Hematopoietic multipotent progenitor cell treated with erythropoietin and hydrocortisone succinate and interleukin-3 and kit ligand, for 15 days (in vitro differentiated cells): ENCODE data around the gene RAP1GAP2.
"Not testable (repeated sequence)": the region's sequence is repeated elsewhere in the genome, so short reads cannot be mapped to it uniquely, and the experiment has no call there.

Experiments used
- DNase-seq: peaks from one replicate; pipeline ENCODE4 v3.0.0-alpha.2; 2015; ENCODE audit warnings: low spot score

The RAP1GAP2 gene

DNA sequence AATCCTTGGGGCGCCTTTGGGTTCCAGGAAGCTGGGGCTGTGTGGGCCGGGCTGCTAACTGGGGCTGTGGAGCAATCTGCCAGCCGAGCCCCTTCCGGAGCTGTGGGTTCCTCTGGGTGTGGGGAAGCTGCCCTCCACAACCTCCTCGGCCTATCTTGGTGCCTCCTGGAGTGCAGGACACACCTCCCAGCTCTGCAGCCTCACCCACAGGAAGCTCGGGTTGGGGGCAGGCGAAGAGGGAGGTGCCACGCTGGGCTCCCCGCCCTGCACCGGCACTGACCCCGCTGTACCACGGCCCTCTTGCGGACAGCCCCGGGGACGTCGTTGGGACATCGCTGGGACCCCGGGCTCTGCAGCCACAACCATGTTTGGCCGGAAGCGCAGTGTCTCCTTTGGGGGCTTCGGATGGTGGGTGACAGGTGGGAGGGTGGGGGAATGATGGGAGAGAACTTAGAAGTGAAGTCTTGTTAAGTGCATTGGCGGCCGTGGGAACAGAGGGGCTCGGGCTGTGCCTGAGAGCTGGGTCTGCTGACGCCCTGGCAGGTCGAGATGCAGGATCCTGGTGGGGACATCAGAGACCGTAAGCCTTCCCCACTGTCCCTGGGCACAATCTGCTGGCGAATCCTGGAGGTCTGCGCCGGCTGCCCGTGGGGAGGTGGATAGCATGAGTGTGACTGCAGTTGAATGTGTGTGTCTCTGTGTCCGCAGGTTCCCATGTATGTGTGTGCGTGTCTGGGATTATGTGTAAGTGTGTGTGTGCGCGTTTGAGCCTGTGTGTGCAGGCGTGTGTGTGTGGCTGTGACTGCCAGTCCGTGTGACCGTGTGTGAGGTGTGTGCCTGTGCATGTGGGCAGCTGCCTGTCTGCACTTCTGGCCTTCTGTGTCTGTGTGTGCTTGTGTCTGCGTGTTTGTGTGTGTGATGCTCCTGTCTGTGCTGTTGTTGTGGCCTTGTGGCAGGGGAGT lies at the start of gene RAP1GAP2:
RAP1GAP2 (plus strand) TSS at position 275 of the 962 bp plus-strand sequence; CDS start at position 365, 90 bp downstream.
- DNase-seq = no peak

- DNase-seq = no peak
These were observed 47.0 kb upstream of the RAP1GAP2 start, which contains the start of gene CCDC92B for GRCh38 chr17:2749058-2749783. CCDC92B (minus strand) TSS chr17:2749652; CDS start chr17:2735145, 14,507 bp downstream.

GRCh38 chr17:2749784-2750181 lies 46.5 kb upstream of the RAP1GAP2 start:
- DNase-seq = peak; percentile 56

DNA sequence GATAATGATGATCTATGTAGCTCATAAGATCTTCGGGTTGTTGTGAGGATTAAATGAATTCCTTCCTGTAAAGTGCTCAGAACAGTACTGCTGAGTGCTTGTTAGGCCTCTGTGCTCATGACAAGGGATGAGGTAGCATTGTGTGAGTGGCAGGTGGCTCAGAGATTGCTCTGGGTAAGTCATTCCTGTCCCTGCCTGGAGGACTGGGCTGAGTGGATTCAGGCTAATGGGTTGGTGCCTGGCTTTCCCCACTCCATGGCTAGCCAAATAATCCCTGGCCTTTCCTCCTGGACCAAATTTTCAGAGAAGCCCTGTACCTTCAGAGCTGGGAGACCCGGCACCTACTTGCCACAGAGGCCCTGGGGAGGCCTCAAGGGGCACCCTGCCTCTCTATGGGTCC lies 45.5 kb upstream of the RAP1GAP2 start:
- DNase-seq = no peak

GRCh38 chr17:2751491-2751890 lies 44.7 kb upstream of the RAP1GAP2 start:
- no peak for DNase-seq

- DNase-seq = no peak
These were observed 40.1 kb upstream of the RAP1GAP2 start for GRCh38 chr17:2755891-2756724.

DNA sequence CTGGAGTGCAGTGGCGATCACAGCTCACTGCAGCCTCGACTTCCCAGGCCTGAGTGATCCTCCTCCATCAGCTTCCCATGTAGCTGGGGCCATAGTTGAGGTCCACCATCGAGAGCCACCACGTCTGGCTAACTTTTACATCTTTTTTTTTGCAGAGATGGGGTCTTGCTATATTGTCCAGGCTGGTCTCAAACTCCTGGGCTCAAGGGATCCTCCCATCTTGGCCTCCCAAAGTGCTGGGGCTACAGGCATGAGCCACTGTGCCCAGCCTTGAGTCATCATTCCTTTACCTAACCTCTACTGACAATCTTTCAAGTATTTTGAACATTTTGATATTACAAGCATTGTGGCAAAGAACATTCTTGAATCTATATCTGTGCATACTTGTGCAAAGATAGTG lies 37.4 kb upstream of the RAP1GAP2 start:
- no peak for DNase-seq

DNA sequence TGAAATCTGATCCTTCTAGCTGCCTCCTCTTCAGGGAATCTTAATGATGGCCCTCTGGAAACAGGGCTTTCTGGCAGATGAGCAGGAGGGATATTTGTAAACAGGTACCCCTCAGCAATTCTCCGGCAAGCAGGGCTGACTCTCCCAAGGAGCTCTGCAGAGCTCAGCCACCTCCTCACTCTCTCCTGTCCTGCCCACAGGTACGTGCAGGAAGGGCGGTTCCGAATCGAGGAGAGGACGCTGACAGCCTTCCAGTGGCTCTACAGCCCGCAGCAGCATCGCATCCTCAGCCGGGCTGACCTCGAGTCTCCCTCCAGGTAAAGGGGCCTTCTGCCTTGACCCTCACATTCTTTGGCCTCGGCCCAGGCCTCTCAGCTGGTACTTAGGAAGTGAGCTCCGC lies 26.1 kb upstream of the RAP1GAP2 start:
- DNase-seq = no peak

DNA sequence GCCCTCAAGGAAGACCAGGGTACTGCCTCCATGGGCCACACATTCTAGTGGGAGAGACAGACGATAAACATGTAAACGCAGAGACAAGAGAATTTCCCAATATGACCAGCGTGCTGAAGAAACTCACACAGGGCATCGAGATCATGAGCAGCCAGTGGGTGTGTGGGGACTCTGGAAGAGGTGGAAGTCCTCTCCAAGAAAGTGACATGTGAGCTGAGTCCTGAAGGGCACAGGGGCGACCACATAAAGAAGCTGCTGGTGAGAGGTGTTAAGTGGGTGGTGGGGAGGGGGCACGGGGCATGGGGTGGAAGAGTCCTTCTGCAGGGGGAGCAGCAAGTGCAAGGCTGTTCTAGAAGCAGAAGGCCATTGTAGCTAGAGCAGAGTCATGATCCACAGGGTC lies 21.0 kb upstream of the RAP1GAP2 start:
- DNase-seq = no peak

DNA sequence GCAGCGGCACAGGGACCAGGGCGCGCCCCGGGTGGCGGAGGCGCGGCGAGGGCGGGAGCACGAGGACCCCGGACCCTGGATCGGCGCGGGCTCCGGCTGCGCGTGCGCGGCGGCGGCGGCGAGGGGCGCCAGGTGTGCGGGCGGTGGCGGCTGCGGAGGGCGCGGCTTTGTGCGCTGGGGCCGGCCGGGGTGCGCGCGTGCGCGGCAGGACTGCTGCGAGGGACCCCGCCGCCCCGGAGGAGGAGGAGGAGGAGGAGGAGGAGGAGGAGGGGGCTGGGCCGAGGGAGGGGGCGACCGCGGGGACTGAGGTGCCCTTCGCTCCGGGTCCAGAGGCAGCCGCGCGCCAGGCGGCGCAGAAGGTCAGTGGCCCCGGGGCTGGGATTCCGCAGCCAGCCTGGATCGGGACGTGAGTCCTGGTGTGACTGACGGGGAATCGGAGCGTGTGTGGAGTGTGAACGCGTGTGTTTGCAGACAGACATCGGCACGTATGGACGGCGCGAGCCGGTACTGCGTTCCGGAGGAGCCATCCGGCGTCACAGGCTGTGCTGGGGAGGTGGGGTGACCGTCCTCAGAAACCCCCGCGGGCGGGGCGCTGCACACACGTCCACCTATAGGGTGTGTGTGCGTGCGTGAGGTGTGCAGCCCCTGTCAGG lies 19.5 kb upstream of the RAP1GAP2 start:
- no peak for DNase-seq

DNA sequence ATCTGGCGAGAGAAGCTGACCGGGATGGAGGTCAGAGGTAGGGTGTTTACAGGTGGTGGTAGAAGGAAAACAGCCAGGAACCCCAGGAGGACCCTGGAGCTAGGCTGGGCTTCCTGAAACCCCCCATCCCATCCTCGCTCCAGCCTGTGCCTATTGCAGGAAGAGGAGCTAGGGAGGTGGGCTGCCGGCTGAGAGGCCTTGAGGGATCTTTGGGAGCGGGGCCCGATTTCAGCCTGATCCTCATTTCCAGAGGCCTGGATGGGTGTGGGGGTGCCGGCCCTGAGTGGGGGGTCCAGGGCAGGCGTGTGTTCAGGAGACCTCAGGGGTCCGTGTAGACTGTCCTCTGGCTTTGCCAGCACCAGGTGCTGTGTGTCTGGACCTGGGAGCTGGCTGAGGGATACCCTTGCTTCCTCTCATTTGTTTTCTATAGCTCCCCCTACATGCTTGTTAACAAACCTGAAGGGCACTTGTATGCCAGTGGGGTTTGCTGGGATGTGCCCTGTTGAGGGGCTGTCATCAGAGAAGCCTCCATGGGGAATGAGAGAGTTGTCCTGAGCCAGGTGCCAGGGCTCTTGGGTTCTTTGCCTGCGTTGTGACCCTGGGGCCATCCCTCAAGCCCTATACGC lies 18.9 kb upstream of the RAP1GAP2 start:
- DNase-seq = no peak

- no peak for DNase-seq
These were observed 17.7 kb upstream of the RAP1GAP2 start for GRCh38 chr17:2778489-2778888.

DNA sequence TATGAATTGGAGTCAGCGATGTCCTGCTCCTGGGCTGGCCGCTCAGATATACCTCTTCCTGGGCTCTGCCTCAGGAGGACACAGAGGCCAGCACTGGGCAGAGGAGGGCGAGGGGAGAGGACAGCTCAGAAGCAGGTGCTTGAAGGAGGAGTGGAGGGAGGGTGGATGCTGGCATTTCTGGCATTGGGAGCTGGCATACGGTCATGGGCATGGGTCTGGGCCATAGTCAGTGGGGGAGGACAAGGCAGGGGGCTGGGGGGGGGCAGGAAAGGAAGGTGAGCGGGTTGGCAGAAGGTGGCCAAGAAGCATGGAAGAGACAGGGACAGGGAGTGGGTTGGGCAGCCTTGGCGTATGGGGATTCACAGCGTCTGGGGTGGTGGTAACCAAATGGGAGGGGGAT lies 16.7 kb upstream of the RAP1GAP2 start:
- no peak for DNase-seq

DNA sequence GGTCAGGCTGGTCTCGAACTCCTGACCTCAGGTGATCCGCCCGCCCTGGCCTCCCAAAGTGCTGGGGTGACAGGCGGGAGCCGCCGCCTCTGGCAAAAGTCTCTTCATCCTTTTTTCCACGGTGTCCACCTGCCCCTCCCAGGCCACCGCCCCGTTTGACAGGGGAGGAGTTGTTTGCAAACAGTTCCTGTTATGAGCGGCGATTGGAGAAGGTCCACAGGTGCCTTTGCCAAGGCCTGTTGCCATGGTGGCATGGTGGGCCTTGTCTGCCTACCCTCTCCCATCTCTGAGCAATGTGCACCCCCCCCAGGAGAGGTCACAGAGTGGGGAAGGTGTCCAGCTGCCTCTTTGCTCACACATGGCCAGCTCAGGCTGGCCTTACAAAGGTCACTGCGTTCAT lies 16.0 kb upstream of the RAP1GAP2 start:
- no peak for DNase-seq

GRCh38 chr17:2780931-2781454 lies 15.2 kb upstream of the RAP1GAP2 start:
- no peak for DNase-seq

- not testable (repeated sequence) for DNase-seq
These were observed 14.6 kb upstream of the RAP1GAP2 start for GRCh38 chr17:2781598-2781997.

- DNase-seq = no peak
These were observed 14.2 kb upstream of the RAP1GAP2 start for GRCh38 chr17:2782055-2782454.

DNA sequence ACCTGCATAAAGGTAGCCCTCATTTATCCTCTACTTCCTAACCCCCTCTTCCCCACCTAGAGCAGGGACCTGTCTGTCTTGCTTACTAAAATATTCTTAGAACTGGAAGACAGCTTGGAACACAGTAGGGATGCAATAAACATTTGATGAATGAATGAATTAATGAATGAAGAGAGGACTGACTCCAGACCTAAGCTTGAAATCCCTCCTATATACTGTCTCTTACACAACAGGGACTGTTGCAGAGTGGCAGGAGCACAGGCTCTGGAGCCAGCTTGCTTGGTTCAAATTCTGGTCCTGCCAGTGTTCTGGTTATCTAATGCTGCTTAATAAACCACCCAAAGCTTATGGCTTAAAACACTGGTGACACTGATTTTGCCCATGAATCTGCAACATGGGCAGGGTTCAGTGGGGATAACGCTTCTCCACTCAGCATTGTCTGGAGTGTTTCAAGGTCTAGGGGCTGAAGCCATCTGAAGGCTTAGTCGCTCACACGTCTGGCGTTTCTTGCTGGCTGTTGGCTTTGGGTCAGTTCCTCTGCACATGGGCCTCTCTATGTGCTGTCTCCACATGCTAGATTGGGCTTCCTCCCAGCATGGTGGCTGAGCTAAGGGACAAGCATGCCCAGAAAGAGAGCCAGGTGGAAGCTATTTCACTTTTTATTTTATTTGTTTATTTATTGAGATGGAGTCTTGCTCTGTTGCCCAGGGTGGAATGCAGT lies 12.8 kb upstream of the RAP1GAP2 start:
- DNase-seq = no peak

GRCh38 chr17:2784864-2785263 lies 11.4 kb upstream of the RAP1GAP2 start:
- DNase-seq = no peak

DNA sequence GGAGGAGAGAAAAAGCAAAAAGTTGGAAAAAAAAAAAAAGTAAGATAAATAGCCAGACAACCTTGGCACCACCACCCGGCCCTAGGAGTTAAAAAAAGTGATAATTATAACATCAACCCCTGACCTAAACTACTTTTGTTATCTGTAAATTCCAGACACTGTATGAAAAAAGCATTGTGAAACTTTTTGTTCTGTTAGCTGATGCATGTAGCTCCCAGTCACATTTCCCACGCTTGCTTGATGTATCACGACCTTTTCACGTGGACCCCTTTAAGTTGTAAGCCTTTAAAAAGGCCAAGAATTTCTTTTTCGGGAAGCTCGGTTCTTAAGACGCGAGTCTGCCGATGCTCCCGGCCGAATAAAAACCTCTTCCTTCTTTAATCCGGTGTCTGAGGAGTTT lies 10.9 kb upstream of the RAP1GAP2 start:
- DNase-seq = peak; percentile 11
